GM23338 (cell line): ENCODE measurements around the gene GNB1. TPM values are rescaled to one million over a fixed set of nuclear protein-coding genes. Genes with fewer than 3 reads are reported as not detected.

Experiments
- ATAC-seq: fragments of 200-7000 bp; cut with Tn5 transposase; 3 replicates; pipeline ENCODE4 v1.9.1; 2020
- DNase-seq: peaks from one replicate; pipeline ENCODE4 v3.0.0-alpha.2; 2015; ENCODE audit warnings: low spot score
- H2AFZ ChIP-seq: fragments of 200-600 bp; sonication (generic); 2 replicates; pipeline ENCODE4 v1.8.0; 2016; ENCODE audit warnings: antibody characterized with exemption, mild to moderate bottlenecking, moderate library complexity
- H3F3A ChIP-seq: fragments of 200-600 bp; sonication (generic); replicated peaks from 2 replicates; pipeline ENCODE4 v1.8.0; 2017; ENCODE audit warnings: antibody characterized with exemption, mixed run types, low read depth
- H3K27ac ChIP-seq: fragments of 200-600 bp; sonication (generic); 2 replicates; pipeline ENCODE4 v1.6.1; 2016; ENCODE audit warnings: low read depth
- H3K27me3 ChIP-seq: fragments of 200-600 bp; sonication (generic); 2 replicates; pipeline ENCODE4 v1.8.0; 2016; ENCODE audit warnings: mild to moderate bottlenecking, mixed run types, moderate library complexity; ENCODE audit not compliant: insufficient read depth
- H3K36me3 ChIP-seq: fragments of 200-600 bp; sonication (generic); 2 replicates; pipeline ENCODE4 v1.8.0; 2016; ENCODE audit warnings: mild to moderate bottlenecking; ENCODE audit not compliant: insufficient read depth
- H3K4me1 ChIP-seq: fragments of 200-600 bp; sonication (generic); 2 replicates; pipeline ENCODE4 v1.8.0; 2016; ENCODE audit warnings: mild to moderate bottlenecking, moderate library complexity; ENCODE audit not compliant: insufficient read depth
- H3K4me2 ChIP-seq: fragments of 200-600 bp; sonication (generic); 2 replicates; pipeline ENCODE4 v1.7.1; 2017; ENCODE audit warnings: mixed run types
- H3K4me3 ChIP-seq: fragments of 200-600 bp; sonication (generic); 2 replicates; pipeline ENCODE4 v1.6.1; 2016; ENCODE audit warnings: mixed run types
- H3K79me2 ChIP-seq: fragments of 200-600 bp; sonication (generic); replicated peaks from 2 replicates; pipeline ENCODE4 v1.8.0; 2017; ENCODE audit warnings: mild to moderate bottlenecking; ENCODE audit not compliant: insufficient read depth
- H3K9me2 ChIP-seq: fragments of 200-600 bp; sonication (generic); 2 replicates; pipeline ENCODE4 v1.8.0; 2017; ENCODE audit not compliant: insufficient read depth
- H4K20me1 ChIP-seq: fragments of 200-600 bp; sonication (generic); replicated peaks from 2 replicates; pipeline ENCODE4 v1.8.0; 2017; ENCODE audit warnings: mild to moderate bottlenecking; ENCODE audit not compliant: insufficient read depth
- H3K27ac Mint-ChIP-seq: 2 replicates; pipeline ENCODE4 v1.8.0; 2020; ENCODE audit warnings: inconsistent platforms, mild to moderate bottlenecking, moderate library complexity, mixed read lengths
- H3K27me3 Mint-ChIP-seq: 3 replicates; pipeline ENCODE4 v1.8.0; 2022; ENCODE audit warnings: low read depth, mild to moderate bottlenecking, moderate library complexity, mixed read lengths, inconsistent platforms; ENCODE audit not compliant: insufficient read depth, poor library complexity
- H3K36me3 Mint-ChIP-seq: 3 replicates; pipeline ENCODE4 v1.8.0; 2021; ENCODE audit warnings: low read depth, mild to moderate bottlenecking, inconsistent platforms, moderate library complexity, mixed read lengths
- H3K4me1 Mint-ChIP-seq: 3 replicates; pipeline ENCODE4 v1.8.0; 2020; ENCODE audit warnings: mild to moderate bottlenecking, inconsistent platforms, mixed read lengths
- H3K4me3 Mint-ChIP-seq: 3 replicates; pipeline ENCODE4 v1.8.0; 2021; ENCODE audit warnings: moderate library complexity, mild to moderate bottlenecking, inconsistent platforms, mixed read lengths
- H3K9me3 Mint-ChIP-seq: 3 replicates; pipeline ENCODE4 v1.8.0; 2020; ENCODE audit warnings: moderate library complexity, mild to moderate bottlenecking, inconsistent platforms, mixed read lengths
- CREB1 ChIP-seq: fragments of 250-450 bp; sonication (Bioruptor Pico); IDR thresholded peaks from 2 replicates; pipeline ENCODE4 v1.5.0; 2020; ENCODE audit warnings: low read depth, mild to moderate bottlenecking, moderate library complexity
- EZH2phosphoT487 ChIP-seq: fragments of 200-600 bp; sonication (generic); IDR thresholded peaks from one replicate; pipeline ENCODE4 v1.8.1; 2018; ENCODE audit warnings: antibody characterized with exemption; ENCODE audit not compliant: unreplicated experiment
- JUNB ChIP-seq: IDR thresholded peaks from one replicate; pipeline ENCODE4 v1.6.1; 2016; ENCODE audit warnings: antibody characterized with exemption; ENCODE audit not compliant: unreplicated experiment
- ZNF114 ChIP-seq: fragments of 250-450 bp; sonication (Bioruptor Pico); IDR thresholded peaks from 2 replicates; pipeline ENCODE4 v1.5.0; 2020; ENCODE audit warnings: mild to moderate bottlenecking, moderate library complexity
- polyA plus RNA-seq: library from polyadenylated mRNA; unstranded; fragments of >200 nt; fragmentation: Nextera tagmentation; extraction: Ambion mirVana; gene quantifications from 2 replicates; pipeline ENCODE4 v1.2.1, GENCODE V29; 2016
- total RNA-seq: library from RNA; depleted of rRNA; stranded (reverse); fragments of >200 nt; shearing (Covaris generic); gene quantifications from 2 replicates; pipeline ENCODE4 v1.2.3, GENCODE V29; 2014
- TF ChIP-seq, protein P1 (sequence below): fragments of 250-450 bp; sonication (Bioruptor Pico); IDR thresholded peaks from 2 replicates; pipeline ENCODE4 v1.5.0; 2020; ENCODE audit warnings: mild to moderate bottlenecking, moderate library complexity
- TF ChIP-seq, protein P2 (sequence below): IDR thresholded peaks from 2 replicates; pipeline ENCODE4 v1.6.1; 2016; ENCODE audit warnings: antibody characterized with exemption

Gene GNB1
- total and polyA plus RNA-seq, 2 experiments from 2014 or later, result 65.4 to 138 TPM

DNA sequence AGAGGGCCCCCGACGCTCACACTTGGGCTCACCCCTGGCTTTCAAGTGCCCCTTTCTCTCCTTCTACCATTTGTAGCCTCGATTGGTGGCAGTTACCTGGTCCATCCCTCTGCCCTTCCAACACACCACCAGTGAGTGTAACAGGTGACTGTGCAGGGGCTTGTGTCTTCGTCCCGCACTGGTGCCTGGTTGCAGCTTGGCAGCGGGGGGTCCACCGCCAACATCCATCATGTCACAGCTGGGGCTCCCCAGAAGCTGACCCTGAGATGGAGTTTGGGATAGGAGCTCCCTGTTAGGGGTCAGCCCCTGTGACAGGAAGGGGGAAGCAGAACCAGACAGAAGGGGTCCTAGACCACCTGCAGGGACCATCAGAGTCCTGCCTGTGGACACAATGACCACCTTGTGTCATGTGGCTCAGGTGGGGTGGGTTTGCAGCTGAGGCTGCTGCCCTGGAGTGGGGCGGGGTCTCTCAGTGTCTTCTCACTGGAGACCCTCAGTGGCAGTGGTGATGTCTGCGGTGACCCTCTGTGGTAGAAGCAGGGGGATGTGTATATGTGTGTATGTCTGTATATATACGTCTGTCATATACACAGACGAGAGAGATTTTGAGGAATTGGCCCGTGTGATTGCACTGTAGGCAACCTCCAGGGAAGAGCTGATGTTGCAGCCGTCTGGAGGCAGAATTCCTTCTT, 20.6 kb upstream of the GNB1 start (continued):
- TF ChIP-seq, protein P1, sequence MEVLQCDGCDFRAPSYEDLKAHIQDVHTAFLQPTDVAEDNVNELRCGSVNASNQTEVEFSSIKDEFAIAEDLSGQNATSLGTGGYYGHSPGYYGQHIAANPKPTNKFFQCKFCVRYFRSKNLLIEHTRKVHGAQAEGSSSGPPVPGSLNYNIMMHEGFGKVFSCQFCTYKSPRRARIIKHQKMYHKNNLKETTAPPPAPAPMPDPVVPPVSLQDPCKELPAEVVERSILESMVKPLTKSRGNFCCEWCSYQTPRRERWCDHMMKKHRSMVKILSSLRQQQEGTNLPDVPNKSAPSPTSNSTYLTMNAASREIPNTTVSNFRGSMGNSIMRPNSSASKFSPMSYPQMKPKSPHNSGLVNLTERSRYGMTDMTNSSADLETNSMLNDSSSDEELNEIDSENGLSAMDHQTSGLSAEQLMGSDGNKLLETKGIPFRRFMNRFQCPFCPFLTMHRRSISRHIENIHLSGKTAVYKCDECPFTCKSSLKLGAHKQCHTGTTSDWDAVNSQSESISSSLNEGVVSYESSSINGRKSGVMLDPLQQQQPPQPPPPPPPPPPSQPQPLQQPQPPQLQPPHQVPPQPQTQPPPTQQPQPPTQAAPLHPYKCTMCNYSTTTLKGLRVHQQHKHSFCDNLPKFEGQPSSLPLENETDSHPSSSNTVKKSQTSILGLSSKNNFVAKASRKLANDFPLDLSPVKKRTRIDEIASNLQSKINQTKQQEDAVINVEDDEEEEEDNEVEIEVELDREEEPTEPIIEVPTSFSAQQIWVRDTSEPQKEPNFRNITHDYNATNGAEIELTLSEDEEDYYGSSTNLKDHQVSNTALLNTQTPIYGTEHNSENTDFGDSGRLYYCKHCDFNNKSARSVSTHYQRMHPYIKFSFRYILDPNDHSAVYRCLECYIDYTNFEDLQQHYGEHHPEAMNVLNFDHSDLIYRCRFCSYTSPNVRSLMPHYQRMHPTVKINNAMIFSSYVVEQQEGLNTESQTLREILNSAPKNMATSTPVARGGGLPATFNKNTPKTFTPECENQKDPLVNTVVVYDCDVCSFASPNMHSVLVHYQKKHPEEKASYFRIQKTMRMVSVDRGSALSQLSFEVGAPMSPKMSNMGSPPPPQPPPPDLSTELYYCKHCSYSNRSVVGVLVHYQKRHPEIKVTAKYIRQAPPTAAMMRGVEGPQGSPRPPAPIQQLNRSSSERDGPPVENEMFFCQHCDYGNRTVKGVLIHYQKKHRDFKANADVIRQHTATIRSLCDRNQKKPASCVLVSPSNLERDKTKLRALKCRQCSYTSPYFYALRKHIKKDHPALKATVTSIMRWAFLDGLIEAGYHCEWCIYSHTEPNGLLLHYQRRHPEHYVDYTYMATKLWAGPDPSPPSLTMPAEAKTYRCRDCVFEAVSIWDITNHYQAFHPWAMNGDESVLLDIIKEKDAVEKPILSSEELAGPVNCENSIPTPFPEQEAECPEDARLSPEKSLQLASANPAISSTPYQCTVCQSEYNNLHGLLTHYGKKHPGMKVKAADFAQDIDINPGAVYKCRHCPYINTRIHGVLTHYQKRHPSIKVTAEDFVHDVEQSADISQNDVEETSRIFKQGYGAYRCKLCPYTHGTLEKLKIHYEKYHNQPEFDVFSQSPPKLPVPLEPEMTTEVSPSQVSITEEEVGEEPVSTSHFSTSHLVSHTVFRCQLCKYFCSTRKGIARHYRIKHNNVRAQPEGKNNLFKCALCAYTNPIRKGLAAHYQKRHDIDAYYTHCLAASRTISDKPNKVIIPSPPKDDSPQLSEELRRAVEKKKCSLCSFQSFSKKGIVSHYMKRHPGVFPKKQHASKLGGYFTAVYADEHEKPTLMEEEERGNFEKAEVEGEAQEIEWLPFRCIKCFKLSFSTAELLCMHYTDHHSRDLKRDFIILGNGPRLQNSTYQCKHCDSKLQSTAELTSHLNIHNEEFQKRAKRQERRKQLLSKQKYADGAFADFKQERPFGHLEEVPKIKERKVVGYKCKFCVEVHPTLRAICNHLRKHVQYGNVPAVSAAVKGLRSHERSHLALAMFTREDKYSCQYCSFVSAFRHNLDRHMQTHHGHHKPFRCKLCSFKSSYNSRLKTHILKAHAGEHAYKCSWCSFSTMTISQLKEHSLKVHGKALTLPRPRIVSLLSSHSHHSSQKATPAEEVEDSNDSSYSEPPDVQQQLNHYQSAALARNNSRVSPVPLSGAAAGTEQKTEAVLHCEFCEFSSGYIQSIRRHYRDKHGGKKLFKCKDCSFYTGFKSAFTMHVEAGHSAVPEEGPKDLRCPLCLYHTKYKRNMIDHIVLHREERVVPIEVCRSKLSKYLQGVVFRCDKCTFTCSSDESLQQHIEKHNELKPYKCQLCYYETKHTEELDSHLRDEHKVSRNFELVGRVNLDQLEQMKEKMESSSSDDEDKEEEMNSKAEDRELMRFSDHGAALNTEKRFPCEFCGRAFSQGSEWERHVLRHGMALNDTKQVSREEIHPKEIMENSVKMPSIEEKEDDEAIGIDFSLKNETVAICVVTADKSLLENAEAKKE (CRISPR knock-in tag), result no peak
- TF ChIP-seq CREB1 (no peak), JUNB (no peak), EZH2phosphoT487 (no peak), ZNF114 (CRISPR knock-in tag) (no peak)

DNA sequence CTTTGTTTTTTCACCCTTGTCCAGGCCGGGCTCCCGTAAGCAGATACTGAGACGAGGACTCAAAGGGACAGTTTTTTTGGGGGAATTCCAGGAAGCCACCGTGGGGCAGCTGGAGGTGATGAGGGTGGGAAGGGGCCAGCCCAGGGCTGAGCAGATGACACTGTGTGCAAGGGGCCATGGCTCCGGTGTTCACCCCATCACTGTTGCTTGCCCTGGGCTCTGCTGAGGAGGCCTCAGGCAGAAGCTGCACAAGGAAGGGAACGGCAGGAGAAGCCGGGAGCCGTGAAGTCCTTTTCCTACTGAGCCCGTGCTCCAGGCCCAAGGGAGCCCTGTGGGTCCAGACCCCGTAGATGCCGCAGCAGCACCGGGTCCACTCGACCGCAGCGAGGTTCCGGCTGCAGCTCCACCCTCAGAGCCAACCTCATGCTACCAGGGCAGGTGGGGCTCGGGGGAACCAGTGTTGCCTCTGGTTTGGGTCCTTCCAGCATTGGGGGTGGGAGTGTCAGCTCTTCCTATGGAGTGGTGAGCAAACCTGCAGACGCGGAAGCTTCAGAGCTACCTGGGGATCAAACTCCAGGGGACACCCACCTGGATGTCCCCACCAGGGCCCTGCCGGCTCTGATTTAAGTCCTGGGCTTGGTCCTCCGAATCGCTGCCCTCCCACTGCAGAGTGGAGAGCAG, 19.9 kb upstream of the GNB1 start:
- no peaks in the 10 kb centered on the region; the same call in 1 of the 3 replicates for H3K36me3 Mint-ChIP-seq
- Histone ChIP-seq H4K20me1 (no peaks in the 10 kb centered on the region), H3K36me3 (no peaks in the 10 kb centered on the region), H3F3A (0 out of 2 replicates have a peak, but pooled peaks cover 2% of the 10 kb centered on the region), H3K9me2 (no peaks in the 10 kb centered on the region), H3K4me2 (no peak overlapping the region), H2AFZ (no peak overlapping the region), H3K27me3 (no peaks in the 10 kb centered on the region), H3K27ac (no peak overlapping the region), H3K4me3 (no peak overlapping the region), H3K4me1 (peaks cover 5% of the 10 kb centered on the region; the same call in 1 of the 2 replicates), H3K79me2 (no peaks in the 10 kb centered on the region)
- peak overlapping the region; percentile 73; the same call in 1 of the 3 replicates for H3K4me3 Mint-ChIP-seq
- peak overlapping the region; percentile 24; the same call in 1 of the 2 replicates for H3K27ac Mint-ChIP-seq
- H3K4me1 Mint-ChIP-seq, result peaks cover 15% of the 10 kb centered on the region
- ATAC-seq (no peak), DNase-seq (no peak)
- H3K9me3 Mint-ChIP-seq, result no peaks in the 10 kb centered on the region
- H3K27me3 Mint-ChIP-seq, result peaks cover 8% of the 10 kb centered on the region
- TF ChIP-seq, protein P2, sequence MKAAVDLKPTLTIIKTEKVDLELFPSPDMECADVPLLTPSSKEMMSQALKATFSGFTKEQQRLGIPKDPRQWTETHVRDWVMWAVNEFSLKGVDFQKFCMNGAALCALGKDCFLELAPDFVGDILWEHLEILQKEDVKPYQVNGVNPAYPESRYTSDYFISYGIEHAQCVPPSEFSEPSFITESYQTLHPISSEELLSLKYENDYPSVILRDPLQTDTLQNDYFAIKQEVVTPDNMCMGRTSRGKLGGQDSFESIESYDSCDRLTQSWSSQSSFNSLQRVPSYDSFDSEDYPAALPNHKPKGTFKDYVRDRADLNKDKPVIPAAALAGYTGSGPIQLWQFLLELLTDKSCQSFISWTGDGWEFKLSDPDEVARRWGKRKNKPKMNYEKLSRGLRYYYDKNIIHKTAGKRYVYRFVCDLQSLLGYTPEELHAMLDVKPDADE, result no peak
